ENCODE data around the gene BMP2K.

Gene BMP2K

GRCh38 chr4:78776079-78776728, at the start of gene BMP2K:
Gene BMP2K (plus strand): TSS chr4:78776350. CDS start chr4:78776544, 194 bp downstream.
- peak; percentile 87 for DNase-seq

- DNase-seq = no peak
Observed at GRCh38 chr4:78726546-78726945, 49.6 kb upstream of the BMP2K start.

DNA sequence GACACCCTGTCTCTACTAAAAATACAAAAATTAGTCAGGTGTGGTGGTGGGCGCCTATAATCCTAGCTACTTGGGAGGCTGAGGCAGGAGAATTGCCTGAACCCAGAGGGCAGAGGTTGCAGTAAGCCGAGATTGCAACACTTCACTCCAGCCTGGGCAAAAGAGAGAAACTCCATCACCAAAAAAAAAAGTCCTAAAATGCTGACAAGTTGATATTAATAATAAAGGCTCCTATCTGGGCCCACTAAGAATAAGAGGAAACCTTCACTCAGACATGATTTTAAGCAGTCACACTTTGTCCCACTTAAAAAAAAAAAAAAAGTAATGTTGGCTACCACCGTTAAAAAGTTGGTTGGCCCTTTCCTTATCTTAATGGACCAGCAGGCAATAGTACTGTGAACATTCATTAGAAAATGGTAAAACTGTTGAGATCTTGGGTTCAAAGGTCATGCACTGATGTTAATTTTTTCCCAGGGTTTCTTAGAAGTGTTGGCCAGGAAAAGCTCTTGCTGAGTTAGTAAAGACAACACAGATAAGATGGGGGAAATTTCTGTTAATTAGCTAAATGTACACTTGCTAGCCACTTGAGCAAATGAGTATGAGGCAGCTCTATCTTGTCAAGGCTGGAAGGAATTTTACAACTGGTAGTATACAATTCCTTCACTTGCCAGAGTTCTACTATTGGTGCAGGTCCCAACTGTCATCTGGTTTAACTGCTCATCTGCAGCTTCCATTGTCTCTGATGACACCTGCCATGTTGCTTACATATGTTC, 43.6 kb upstream of the BMP2K start:
- DNase-seq = no peak

GRCh38 chr4:78734441-78735162, 41.5 kb upstream of the BMP2K start:
- no peak for DNase-seq

DNA sequence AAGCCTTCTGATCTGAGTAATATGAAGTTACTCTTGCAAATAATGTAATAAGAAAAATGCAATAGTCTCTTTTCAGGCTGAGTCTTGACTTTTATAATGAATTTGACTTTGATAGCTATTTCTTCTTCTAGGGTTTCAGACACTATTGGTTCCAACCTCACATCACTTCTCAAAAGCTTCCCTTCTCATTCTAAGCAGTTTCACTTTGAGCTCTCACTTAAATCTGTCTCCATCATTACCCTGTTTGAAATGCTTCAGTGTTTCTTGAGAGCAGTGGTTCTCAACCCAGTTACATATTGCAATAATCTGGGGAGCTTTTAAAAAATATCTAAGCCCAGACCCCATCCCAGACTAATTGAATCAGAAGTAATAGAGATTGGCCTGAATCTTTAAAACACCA, 40.5 kb upstream of the BMP2K start:
- no peak for DNase-seq

DNA sequence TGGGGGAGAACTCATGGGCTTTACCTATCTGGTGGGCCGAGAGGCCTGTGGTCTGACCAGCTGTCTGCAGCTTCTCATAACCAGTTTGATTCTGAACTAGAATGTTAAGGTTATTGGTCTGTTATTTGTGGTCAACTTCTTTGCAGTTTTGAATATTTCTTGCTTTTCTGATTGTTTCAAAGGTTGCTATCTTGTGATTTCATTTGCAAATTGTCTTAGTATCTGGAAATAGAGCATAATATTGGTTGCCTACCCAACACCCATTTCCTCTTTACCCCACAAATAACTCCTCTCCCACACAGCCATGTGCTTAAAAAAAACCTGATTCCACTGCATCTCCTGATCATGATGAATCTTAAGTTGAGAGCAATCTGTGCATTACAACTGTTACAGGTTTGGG, 39.1 kb upstream of the BMP2K start:
- DNase-seq = no peak

GRCh38 chr4:78737973-78738372, 38.2 kb upstream of the BMP2K start:
- no peak for DNase-seq

DNA sequence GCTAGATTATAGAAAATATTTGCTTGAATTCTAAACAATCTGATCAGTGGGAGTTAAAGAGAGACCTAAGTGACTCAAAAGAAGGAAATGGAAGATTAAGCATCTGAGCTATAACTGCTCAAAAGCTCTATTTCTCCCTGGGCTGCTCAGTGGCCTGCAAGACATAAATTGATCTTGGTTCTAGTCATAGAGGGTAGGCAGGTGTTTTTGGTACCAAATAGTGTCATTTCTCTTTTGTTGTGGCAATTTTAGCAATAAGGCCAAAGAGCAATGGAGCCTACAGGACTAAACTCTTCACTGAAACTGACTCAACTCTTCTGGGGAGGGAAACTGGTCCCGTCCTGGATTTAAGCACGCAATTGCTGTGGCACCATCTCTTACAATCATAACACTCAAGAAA, 33.9 kb upstream of the BMP2K start:
- DNase-seq = no peak

- no peak for DNase-seq
Observed at GRCh38 chr4:78747475-78747922, 28.7 kb upstream of the BMP2K start.

DNA sequence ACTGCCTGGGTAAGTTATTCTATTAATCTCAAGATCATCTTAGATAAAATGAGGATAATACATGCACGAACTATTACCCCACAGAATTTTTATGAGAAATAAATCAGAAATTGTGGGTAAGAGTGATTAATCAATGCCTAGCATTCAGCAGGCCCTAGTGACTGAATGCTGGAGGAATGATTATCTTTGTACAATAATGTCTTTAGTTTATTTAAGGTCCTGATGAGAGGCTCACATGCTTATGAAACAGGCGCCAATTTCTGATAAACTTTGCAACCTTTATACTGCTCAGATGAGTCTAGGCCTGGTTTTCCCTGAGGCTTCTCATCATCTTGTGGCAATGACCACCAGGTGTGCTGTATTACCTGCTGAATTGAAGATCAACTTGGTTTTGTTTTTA, 27.8 kb upstream of the BMP2K start:
- DNase-seq = no peak

GRCh38 chr4:78749258-78749971, 26.7 kb upstream of the BMP2K start:
- no peak for DNase-seq

GRCh38 chr4:78749972-78750727, 26.0 kb upstream of the BMP2K start:
- DNase-seq = no peak

- DNase-seq = no peak
Observed at GRCh38 chr4:78753091-78753490, 23.1 kb upstream of the BMP2K start.

GRCh38 chr4:78754872-78755271, 21.3 kb upstream of the BMP2K start:
- DNase-seq = no peak

DNA sequence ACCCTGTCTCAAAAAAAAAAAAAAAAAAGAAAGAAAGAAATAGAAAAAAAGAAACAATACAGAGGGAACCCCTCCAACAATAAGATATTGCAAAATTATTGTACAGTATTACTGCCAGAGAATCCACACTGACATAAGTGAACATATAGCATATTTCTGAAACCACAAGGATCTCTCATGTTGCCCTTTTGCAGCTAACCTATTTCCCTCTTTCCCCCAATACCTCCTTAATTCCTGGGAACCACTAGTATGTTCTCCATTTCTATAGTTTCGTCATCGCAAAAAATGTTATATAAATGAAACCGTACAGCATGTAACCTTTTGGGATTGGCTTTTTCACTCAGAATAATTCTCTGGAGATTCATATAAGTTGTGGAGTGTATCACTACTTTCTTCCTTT, 20.0 kb upstream of the BMP2K start:
- no peak for DNase-seq

- DNase-seq = no peak
Observed at GRCh38 chr4:78756776-78757175, 19.4 kb upstream of the BMP2K start.

DNA sequence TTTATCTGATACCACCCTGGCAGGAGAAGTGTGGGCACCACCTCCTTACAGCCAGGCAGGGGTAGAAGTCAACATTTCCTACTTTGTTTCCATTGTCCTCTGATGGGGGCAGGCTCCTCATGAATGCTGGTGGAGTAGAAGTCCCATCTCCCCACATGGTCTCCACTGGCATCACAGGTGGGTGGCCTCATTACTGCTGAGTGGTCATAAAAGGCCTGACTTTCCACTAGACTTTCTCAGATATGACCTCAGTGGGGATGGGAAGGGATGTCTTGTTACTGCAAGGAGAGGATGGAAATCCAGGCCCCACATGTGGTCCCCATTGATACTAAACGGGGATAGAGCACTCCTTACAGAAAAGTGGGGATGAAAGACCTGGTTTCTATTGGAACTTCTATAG, 18.6 kb upstream of the BMP2K start:
- DNase-seq = no peak

DNA sequence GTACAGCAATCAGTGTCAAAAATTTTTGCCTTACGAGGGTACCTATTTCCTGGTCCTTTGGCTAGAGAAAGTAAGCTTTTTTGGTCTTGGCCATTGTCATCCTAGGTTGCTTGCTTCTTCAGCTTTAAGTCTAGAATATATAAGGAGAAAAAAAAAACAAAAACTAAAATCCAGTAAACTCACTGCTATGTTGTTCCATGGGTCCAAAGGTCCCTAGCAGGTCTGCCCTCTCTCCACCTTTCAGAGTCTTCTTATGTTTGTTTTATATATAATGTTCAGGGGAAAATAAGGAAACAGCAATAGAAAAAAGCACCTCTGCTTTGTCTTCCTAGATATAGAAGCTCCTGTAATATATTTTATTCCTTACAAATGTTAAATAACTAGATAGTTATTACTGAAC, 18.1 kb upstream of the BMP2K start:
- DNase-seq = no peak

DNA sequence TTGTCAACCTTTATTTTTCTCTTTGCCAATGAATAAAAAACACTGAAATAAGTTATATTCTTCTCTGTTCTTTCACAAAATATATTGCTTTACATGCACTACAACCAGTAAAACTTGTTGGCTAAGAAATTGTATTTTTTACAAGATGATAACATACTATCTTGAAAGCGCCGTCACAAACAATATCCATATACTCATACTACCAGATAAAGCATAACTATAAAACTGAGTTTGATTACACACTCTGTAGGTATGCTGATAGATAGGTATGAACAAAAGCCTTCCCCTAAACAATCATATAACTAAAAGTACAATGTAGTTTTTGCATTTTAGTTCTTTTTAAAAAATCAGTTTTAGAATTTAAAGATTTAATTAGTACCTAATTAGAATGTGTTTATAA, 13.6 kb upstream of the BMP2K start:
- no peak for DNase-seq

DNA sequence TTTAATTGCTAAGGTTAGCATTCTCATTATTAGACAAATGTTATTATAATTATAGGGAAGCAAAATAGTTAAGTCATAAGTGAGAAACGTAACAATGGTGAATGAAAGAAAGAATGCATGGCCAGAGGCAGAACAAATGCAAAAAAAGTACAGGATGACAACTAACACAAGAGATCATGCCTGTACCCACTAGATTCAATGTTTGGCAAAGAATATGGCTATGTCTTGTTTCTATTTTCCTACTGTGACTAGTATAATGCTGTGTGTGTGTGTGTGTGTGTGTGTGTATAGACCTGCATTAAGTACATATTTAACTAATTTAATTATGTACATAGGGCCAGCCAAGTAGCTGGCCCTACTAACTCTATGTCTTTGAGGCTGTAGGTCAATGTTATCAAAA, 12.9 kb upstream of the BMP2K start:
- DNase-seq = no peak

GRCh38 chr4:78763763-78764387, 12.3 kb upstream of the BMP2K start:
- DNase-seq = no peak

DNA sequence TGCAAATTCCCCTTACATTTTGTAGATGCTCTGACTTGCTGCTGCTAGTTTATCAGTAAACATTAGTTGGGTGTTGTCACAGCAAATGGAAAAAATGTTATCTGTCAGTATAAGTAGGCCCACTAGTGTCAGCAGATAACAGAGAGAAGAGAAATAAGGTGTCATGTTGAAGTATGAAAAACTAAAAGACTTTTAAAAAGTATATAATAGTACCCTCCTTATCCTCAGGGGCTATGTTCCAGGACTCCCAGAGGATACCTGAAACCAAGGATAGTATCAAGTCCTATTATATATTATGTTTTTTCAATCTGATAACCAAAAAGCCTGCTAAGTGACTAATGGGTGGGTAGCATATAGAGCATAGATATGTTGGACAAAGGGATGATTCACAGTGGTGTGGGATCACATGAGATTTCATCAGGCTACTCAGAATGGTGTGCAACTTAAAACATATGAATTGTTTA, 11.6 kb upstream of the BMP2K start:
- DNase-seq = no peak

All from activated T-cell treated with anti-CD3 and anti-CD28 coated beads, Interleukin-2, amount 50 U/mL, for 1 hour (primary cell).